T-cell (primary cell): ENCODE results near the gene NIP7. TPM values are rescaled to one million over a fixed set of nuclear protein-coding genes. Genes with fewer than 3 reads are reported as not detected.
"Not testable (repeated sequence)": the region's sequence is repeated elsewhere in the genome, so short reads cannot be mapped to it uniquely, and the experiment has no call there.

Source experiments
- ATAC-seq, 4 experiments: fragments of 200-7000 bp in 3 of 4; fragments of 150-1000 bp in 1 of 4; cut with Tn5 transposase; replicated peaks in 1 of 4; 1 replicate in 3 of 4; 2 replicates in 1 of 4; pipeline ENCODE4 v1.10.0; 2021; ENCODE audit warnings: moderate library complexity in 3 of 4, mild to moderate bottlenecking in 2 of 4, moderate number of reproducible peaks in 1 of 4
- CTCF ChIA-PET, 2 donors: fragments of 300-600 bp; sonication (Branson Sonifier 250); formaldehyde crosslinking; loops; one replicate each; lab custom pipeline; 2022; ENCODE audit warnings: antibody characterized with exemption in 2 of 2; lab: Charles Lee
- POLR2A ChIA-PET, 2 donors: fragments of 300-600 bp; sonication (Branson Sonifier 250); formaldehyde crosslinking; loops; one replicate each; lab custom pipeline; 2022; ENCODE audit warnings: antibody characterized with exemption in 2 of 2; lab: Charles Lee
- DNase-seq, 35 experiments: peaks; one replicate each; pipeline versions ENCODE4 v3.0.0 to v3.0.0-alpha.2; 2013 to 2023
- H3K27ac ChIP-seq: one replicate; pipeline ENCODE4 v1.5.1; 2013; ENCODE audit warnings: low read length
- H3K27me3 ChIP-seq, 2 experiments: replicated peaks in 1 of 2; 1 replicate in 1 of 2; 2 replicates in 1 of 2; pipeline versions ENCODE4 v1.6.1 to v1.7.0; 2013; ENCODE audit warnings: low read length in 1 of 2, mixed read lengths in 1 of 2; ENCODE audit not compliant: control insufficient read depth in 2 of 2, insufficient read depth in 2 of 2; ENCODE audit errors: extremely low read depth in 1 of 2
- H3K36me3 ChIP-seq, 2 donors: 1 replicate in 1 of 2; 2 replicates in 1 of 2; pipeline versions ENCODE4 v1.6.1 to v1.7.0; 2013; ENCODE audit warnings: low read length in 1 of 2; ENCODE audit not compliant: control insufficient read depth in 2 of 2, insufficient read depth in 1 of 2; ENCODE audit errors: extremely low read depth in 1 of 2
- H3K4me1 ChIP-seq, 2 experiments: 1 replicate in 1 of 2; 2 replicates in 1 of 2; pipeline versions ENCODE4 v1.6.1 to v1.7.0; 2013; ENCODE audit warnings: low read length in 2 of 2, mixed read lengths in 1 of 2; ENCODE audit not compliant: insufficient read depth in 2 of 2, control insufficient read depth in 1 of 2; ENCODE audit errors: extremely low read depth in 1 of 2
- H3K4me3 ChIP-seq, 2 donors: 1 replicate in 1 of 2; 2 replicates in 1 of 2; pipeline versions ENCODE4 v1.5.1 to v1.7.0; 2013; ENCODE audit warnings: mild to moderate bottlenecking in 2 of 2, low read length in 1 of 2, moderate library complexity in 1 of 2; ENCODE audit not compliant: control insufficient read depth in 1 of 2; ENCODE audit errors: extremely low read depth in 1 of 2
- H3K9me3 ChIP-seq: 2 replicates; pipeline ENCODE4 v1.7.0; 2013
- H3K27ac Mint-ChIP-seq, 2 donors: one replicate each; pipeline ENCODE4 v1.8.0; 2020 to 2021; ENCODE audit warnings: mild to moderate bottlenecking in 2 of 2, mixed read lengths in 2 of 2
- H3K27me3 Mint-ChIP-seq, 2 donors: one replicate each; pipeline ENCODE4 v1.8.0; 2021 to 2022; ENCODE audit warnings: mixed read lengths in 2 of 2
- H3K36me3 Mint-ChIP-seq: one replicate; pipeline ENCODE4 v1.8.0; 2021; ENCODE audit warnings: mixed read lengths
- H3K4me1 Mint-ChIP-seq, 3 donors: one replicate each; pipeline ENCODE4 v1.8.0; 2020 to 2022; ENCODE audit warnings: mixed read lengths in 3 of 3, mild to moderate bottlenecking in 1 of 3
- H3K4me3 Mint-ChIP-seq, 3 donors: one replicate each; pipeline ENCODE4 v1.8.0; 2020 to 2022; ENCODE audit warnings: mild to moderate bottlenecking in 3 of 3, mixed read lengths in 3 of 3, moderate library complexity in 3 of 3
- H3K9me3 Mint-ChIP-seq, 3 donors: one replicate each; pipeline ENCODE4 v1.8.0; 2020 to 2022; ENCODE audit warnings: mixed read lengths in 3 of 3
- WGBS: methylation state at CpG from one replicate; pipeline ENCODE4 v1.1.5; 2013; ENCODE audit warnings: missing lambda C conversion rate; ENCODE audit not compliant: insufficient coverage; 5-methylcytosine and 5-hydroxymethylcytosine counted together
- total RNA-seq, 35 experiments: library from RNA in 6 of 35; stranded (reverse) in 6 of 35; fragments of 120-200 nt in 1 of 35; gene quantifications; one replicate each; pipeline versions ENCODE4 v1.2.1 to v1.2.4 and lab custom pipeline; 2013 to 2026

Gene NIP7
- total RNA-seq, 5 donors from 2014 or later (not counting 1 experiment from before 2014, with no cell fraction given): 23.7 to 32.9 (median 29.6) TPM

GRCh38 chr16:69351309-69352027 lies 11.9 kb downstream of the NIP7 start, which contains the start of gene TMED6:
Gene TMED6 (minus strand): TSS chr16:69351786. CDS start chr16:69351753, 33 bp downstream.
- CTCF ChIA-PET: interaction anchor here (0.6 kb wide), 2 partner anchors 23 to 1351 kb away, joined by 3 to 6 read pairs; no protein-coding TSS in a partner anchor
- ATAC-seq (no peak), DNase-seq (no peak)
- Mint-ChIP-seq H3K4me1 (peaks cover 0 to 2% (median 0%) of the 10 kb centered on the region in 3 donors), H3K36me3 (peaks cover 21% of the 10 kb centered on the region), H3K9me3 (no peaks in the 10 kb centered on the region), H3K27me3 (no peaks in the 10 kb centered on the region), H3K27ac (no peak within 1 kb of the TSS), H3K4me3 (no peak within 1 kb of the TSS)
- Histone ChIP-seq H3K27ac (no peak within 1 kb of the TSS), H3K4me3 (no peak within 1 kb of the TSS), H3K36me3 (peaks cover 6 to 23% of the 10 kb centered on the region in 2 donors), H3K27me3 (no peaks in the 10 kb centered on the region), H3K9me3 (no peaks in the 10 kb centered on the region), H3K4me1 (peaks cover 0 to 4% of the 10 kb centered on the region in 2 experiments)
- POLR2A ChIA-PET: no interaction called here
- WGBS: 97% methylated on average over 10 of the region's 12 CpGs

- H3K27ac Mint-ChIP-seq: not testable (repeated sequence)
- peaks cover 18 to 53% of the 10 kb centered on the region in 2 donors for H3K36me3 ChIP-seq
These were observed 20.5 kb downstream of the NIP7 start for GRCh38 chr16:69360070-69360469.

GRCh38 chr16:69363281-69363717 lies 23.7 kb downstream of the NIP7 start:
- WGBS: 100% methylated on average over 4 of the region's 5 CpGs
- Histone ChIP-seq H3K27me3 (no peaks in the 10 kb centered on the region), H3K27ac (no peak overlapping the region), H3K36me3 (peaks cover 14 to 62% of the 10 kb centered on the region in 2 donors), H3K4me1 (no peaks in the 10 kb centered on the region), H3K4me3 (no peak overlapping the region), H3K9me3 (no peaks in the 10 kb centered on the region)
- peaks cover 5 to 13% (median 7%) of the 10 kb centered on the region in 3 donors for H3K4me1 Mint-ChIP-seq
- POLR2A ChIA-PET: no interaction called here
- H3K4me3 Mint-ChIP-seq: no peak overlapping the region
- peaks cover 42% of the 10 kb centered on the region for H3K36me3 Mint-ChIP-seq
- no peak overlapping the region for H3K27ac Mint-ChIP-seq
- H3K27me3 Mint-ChIP-seq: no peaks in the 10 kb centered on the region
- CTCF ChIA-PET: no interaction called here
- DNase-seq (no peak), ATAC-seq (no peak)
- H3K9me3 Mint-ChIP-seq: no peaks in the 10 kb centered on the region

More at GRCh38 chr16:69360070-69360469, 20.5 kb downstream of the NIP7 start:
- H3K27me3 Mint-ChIP-seq, H3K27me3 ChIP-seq, H3K4me1 ChIP-seq, H3K9me3 Mint-ChIP-seq, H3K9me3 ChIP-seq, H3K4me3 Mint-ChIP-seq, CTCF ChIA-PET, H3K27ac ChIP-seq, H3K4me3 ChIP-seq, DNase-seq, POLR2A ChIA-PET, ATAC-seq: not testable (repeated sequence)
- H3K36me3 Mint-ChIP-seq: peaks cover 35% of the 10 kb centered on the region
- H3K4me1 Mint-ChIP-seq: peaks cover 3 to 13% (median 3%) of the 10 kb centered on the region in 3 donors
- 100% methylated on average over 3 of the region's 9 CpGs for WGBS

DNA sequence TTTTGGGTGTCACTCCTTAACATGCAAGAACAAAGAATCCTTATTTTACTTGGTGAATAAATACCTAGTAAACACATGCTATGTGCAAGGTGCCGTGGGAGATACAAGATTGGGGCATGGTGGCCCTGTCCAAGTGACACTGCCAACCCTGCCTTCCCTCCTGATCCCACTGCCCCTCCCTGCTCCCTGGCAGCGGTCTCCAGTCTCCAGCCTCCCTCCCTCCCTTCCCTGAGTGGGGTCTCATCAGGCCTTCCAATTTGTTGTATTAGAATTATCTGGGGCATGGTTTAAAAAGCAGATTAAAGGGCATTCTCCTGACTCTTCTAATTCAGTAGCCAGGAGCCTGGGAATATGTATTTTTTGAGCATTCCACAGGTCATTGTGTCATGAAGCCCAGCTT lies 24.5 kb downstream of the NIP7 start:
- H3K36me3 ChIP-seq: peaks cover 14 to 66% of the 10 kb centered on the region in 2 donors
- no peaks in the 10 kb centered on the region for H3K4me1 ChIP-seq
- no peaks in the 10 kb centered on the region for H3K27me3 ChIP-seq
- ATAC-seq (no peak), DNase-seq (no peak)
- no peak overlapping the region for H3K27ac ChIP-seq
- H3K4me3 ChIP-seq: no peak overlapping the region
- no CpG with 5 or more reads among the region's 2 CpGs for WGBS
- Mint-ChIP-seq H3K27me3 (no peaks in the 10 kb centered on the region), H3K9me3 (no peaks in the 10 kb centered on the region), H3K36me3 (peaks cover 44% of the 10 kb centered on the region), H3K4me1 (peaks cover 5 to 13% (median 7%) of the 10 kb centered on the region in 3 donors), H3K27ac (no peak overlapping the region), H3K4me3 (no peak overlapping the region)
- ChIA-PET POLR2A (no interaction called here), CTCF (no interaction called here)
- no peaks in the 10 kb centered on the region for H3K9me3 ChIP-seq

DNA sequence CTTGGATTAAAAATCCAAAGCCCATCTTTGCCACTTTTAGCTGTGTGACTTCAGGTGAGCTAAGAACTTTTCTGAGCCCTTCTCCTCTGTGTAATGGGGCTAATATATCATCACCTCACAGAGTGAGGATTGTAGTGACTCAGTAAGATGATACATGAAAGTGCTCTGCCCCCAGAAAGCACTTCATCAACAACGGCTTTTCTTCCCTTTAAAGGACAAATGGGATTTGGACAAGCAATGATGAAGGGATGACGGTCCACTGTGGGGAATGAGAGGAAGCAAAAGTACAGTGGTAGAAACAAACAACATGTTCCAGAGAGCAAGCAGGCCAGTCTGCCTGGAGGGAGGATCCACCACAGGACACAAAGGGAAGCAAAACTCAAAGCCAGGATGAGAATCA lies 26.3 kb downstream of the NIP7 start:
- no CpG with 5 or more reads among the region's 2 CpGs for WGBS
- Histone ChIP-seq H3K27ac (no peak overlapping the region), H3K27me3 (no peaks in the 10 kb centered on the region), H3K4me1 (no peaks in the 10 kb centered on the region), H3K36me3 (peaks cover 24 to 70% of the 10 kb centered on the region in 2 donors), H3K9me3 (no peaks in the 10 kb centered on the region), H3K4me3 (no peak overlapping the region)
- ChIA-PET POLR2A (no interaction called here), CTCF (no interaction called here)
- H3K27me3 Mint-ChIP-seq: no peaks in the 10 kb centered on the region
- DNase-seq: no peak
- no peak overlapping the region for H3K4me3 Mint-ChIP-seq
- no peaks in the 10 kb centered on the region for H3K9me3 Mint-ChIP-seq
- ATAC-seq: no peak
- peaks cover 5 to 18% (median 16%) of the 10 kb centered on the region in 3 donors for H3K4me1 Mint-ChIP-seq
- no peak overlapping the region for H3K27ac Mint-ChIP-seq
- H3K36me3 Mint-ChIP-seq: peaks cover 56% of the 10 kb centered on the region

GRCh38 chr16:69366431-69366830 lies 26.9 kb downstream of the NIP7 start:
- POLR2A ChIA-PET: no interaction called here
- DNase-seq: no peak
- H3K9me3 Mint-ChIP-seq: no peaks in the 10 kb centered on the region
- H3K27me3 Mint-ChIP-seq: no peaks in the 10 kb centered on the region
- Histone ChIP-seq H3K27me3 (no peaks in the 10 kb centered on the region), H3K4me3 (no peak overlapping the region), H3K9me3 (no peaks in the 10 kb centered on the region), H3K36me3 (peaks cover 23 to 70% of the 10 kb centered on the region in 2 donors), H3K4me1 (no peaks in the 10 kb centered on the region), H3K27ac (no peak overlapping the region)
- peaks cover 53% of the 10 kb centered on the region for H3K36me3 Mint-ChIP-seq
- no peak overlapping the region for H3K4me3 Mint-ChIP-seq
- peaks cover 5 to 16% (median 15%) of the 10 kb centered on the region in 3 donors for H3K4me1 Mint-ChIP-seq
- no peak overlapping the region for H3K27ac Mint-ChIP-seq
- CTCF ChIA-PET: no interaction called here
- no peak for ATAC-seq
- WGBS: no CpG with 5 or more reads among the region's 7 CpGs
